Osteoblast (primary cell): ENCODE measurements around the gene CHD6. TPM values are rescaled to one million over a fixed set of nuclear protein-coding genes. Genes with fewer than 3 reads are reported as not detected.

Experiments used
- DNase-seq: peaks from one replicate; pipeline ENCODE4 v3.0.0; 2011; ENCODE audit warnings: low spot score, mixed read lengths; ENCODE audit not compliant: insufficient read length; ENCODE audit errors: missing footprints
- H2AFZ ChIP-seq: 2 replicates; pipeline ENCODE4 v1.6.0; 2011; ENCODE audit warnings: mild to moderate bottlenecking, low read length
- H3K27ac ChIP-seq: 2 replicates; pipeline ENCODE4 v1.5.1; 2011; ENCODE audit warnings: mild to moderate bottlenecking, low read depth, low read length, moderate library complexity
- H3K27me3 ChIP-seq: 2 replicates; pipeline ENCODE4 v1.6.0; 2012; ENCODE audit warnings: mild to moderate bottlenecking, control low read depth, inconsistent platforms, low read length, moderate library complexity; ENCODE audit not compliant: insufficient read depth
- H3K36me3 ChIP-seq: 2 replicates; pipeline ENCODE4 v1.5.1; 2011; ENCODE audit warnings: mild to moderate bottlenecking, low read length, control low read depth, moderate library complexity; ENCODE audit not compliant: insufficient read depth
- H3K4me1 ChIP-seq: 2 replicates; pipeline ENCODE4 v1.5.1; 2011; ENCODE audit warnings: mild to moderate bottlenecking, low read length, control low read depth, moderate library complexity; ENCODE audit not compliant: insufficient read depth
- H3K4me2 ChIP-seq: 2 replicates; pipeline ENCODE4 v1.6.0; 2011; ENCODE audit warnings: mild to moderate bottlenecking, low read length; ENCODE audit not compliant: insufficient read depth
- H3K4me3 ChIP-seq: fragments of 200-600 bp; sonication (generic); 3 replicates; pipeline ENCODE4 v1.5.1; 2012; ENCODE audit warnings: mild to moderate bottlenecking, low read length, inconsistent platforms; ENCODE audit not compliant: insufficient read depth
- H3K79me2 ChIP-seq: 2 replicates; pipeline ENCODE4 v1.6.0; 2012; ENCODE audit warnings: mild to moderate bottlenecking, low read length, control low read depth, inconsistent platforms; ENCODE audit not compliant: insufficient read depth
- H3K9me3 ChIP-seq: 2 replicates; pipeline ENCODE4 v1.5.1; 2011; ENCODE audit warnings: low read depth, low read length, control low read depth
- H4K20me1 ChIP-seq: 2 replicates; pipeline ENCODE4 v1.6.0; 2012; ENCODE audit warnings: mild to moderate bottlenecking, low read length, control low read depth; ENCODE audit not compliant: insufficient read depth
- CTCF ChIP-seq: IDR thresholded peaks from 2 replicates; pipeline ENCODE4 v1.5.1; 2011; ENCODE audit warnings: mild to moderate bottlenecking, low read depth, low read length, moderate library complexity; ENCODE audit errors: extremely low read depth
- total RNA-seq: library from RNA; depleted of rRNA; stranded (reverse); fragments of >200 nt; gene quantifications from 2 replicates; pipeline ENCODE4 v1.2.3, GENCODE V29; 2012

CHD6 gene
- total RNA-seq, 1 donor = 32.2 TPM

DNA sequence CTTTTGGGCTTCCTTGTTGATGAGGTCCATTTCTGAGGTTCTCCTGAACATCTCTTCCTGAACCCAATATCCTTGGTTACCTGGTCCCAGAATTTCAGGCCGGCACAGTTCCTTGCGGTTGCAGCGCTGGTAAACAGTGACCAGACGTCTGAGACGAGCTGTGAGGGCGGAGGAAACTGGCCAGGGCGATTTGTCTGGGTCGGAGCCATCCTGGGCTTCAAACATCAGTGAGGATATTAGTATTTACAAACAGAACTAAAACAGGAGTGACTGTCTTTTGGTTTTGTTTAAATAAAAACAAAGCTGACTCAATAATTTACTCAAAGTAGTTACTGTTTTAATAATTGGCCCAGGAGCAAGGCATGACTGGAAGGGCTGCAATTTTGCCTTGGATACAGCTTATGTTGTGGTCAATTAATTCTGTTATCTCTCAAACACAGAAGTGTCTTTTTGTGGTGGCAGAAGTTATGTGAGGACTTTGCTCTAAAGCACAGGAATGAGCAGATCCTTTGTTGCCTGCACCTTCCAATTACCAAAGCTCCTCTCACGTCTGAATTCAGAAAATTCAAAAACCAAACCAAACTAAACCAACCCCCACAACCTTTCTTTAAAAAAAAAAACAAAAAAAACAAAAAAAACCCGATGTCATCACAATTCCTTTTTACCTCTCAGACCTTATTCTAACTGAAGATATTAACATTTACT is 192.8 kb downstream of the CHD6 start:
- DNase-seq = no peak
- Histone ChIP-seq H3K4me2 (no peak overlapping the region), H3K27me3 (no peaks in the 10 kb centered on the region), H3K9me3 (no peaks in the 10 kb centered on the region), H3K4me3 (no peak overlapping the region), H3K79me2 (no peaks in the 10 kb centered on the region), H3K4me1 (peaks cover 7% of the 10 kb centered on the region), H2AFZ (no peak overlapping the region), H4K20me1 (no peaks in the 10 kb centered on the region), H3K36me3 (peaks cover 40% of the 10 kb centered on the region), H3K27ac (no peak overlapping the region)
- TF ChIP-seq CTCF = no peak

DNA sequence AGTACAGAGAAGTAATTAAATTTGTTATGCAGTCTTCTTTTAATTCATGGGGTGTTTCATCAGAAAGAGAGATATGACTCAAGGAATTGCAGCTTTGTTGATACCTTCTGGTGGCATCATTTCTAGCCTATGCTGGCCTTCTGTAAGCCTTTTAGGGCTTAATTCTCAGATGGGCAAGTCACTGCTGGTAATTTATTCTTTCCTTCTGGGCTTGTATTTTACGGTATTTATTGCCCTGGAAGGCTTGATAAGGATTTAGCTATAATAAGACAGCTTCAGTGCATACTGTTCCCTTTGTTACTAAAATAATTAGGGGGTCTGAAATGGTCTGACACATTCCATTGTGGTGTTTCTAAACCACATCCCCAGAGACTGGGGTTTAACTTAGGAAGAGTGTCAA is 193.6 kb downstream of the CHD6 start:
- Histone ChIP-seq H3K4me3 (no peak overlapping the region), H3K9me3 (no peaks in the 10 kb centered on the region), H3K27ac (no peak overlapping the region), H3K79me2 (no peaks in the 10 kb centered on the region), H3K27me3 (no peaks in the 10 kb centered on the region), H3K4me2 (no peak overlapping the region), H3K4me1 (peaks cover 7% of the 10 kb centered on the region), H3K36me3 (peaks cover 43% of the 10 kb centered on the region), H4K20me1 (no peaks in the 10 kb centered on the region), H2AFZ (no peak overlapping the region)
- DNase-seq = no peak
- no peak for TF ChIP-seq CTCF

DNA sequence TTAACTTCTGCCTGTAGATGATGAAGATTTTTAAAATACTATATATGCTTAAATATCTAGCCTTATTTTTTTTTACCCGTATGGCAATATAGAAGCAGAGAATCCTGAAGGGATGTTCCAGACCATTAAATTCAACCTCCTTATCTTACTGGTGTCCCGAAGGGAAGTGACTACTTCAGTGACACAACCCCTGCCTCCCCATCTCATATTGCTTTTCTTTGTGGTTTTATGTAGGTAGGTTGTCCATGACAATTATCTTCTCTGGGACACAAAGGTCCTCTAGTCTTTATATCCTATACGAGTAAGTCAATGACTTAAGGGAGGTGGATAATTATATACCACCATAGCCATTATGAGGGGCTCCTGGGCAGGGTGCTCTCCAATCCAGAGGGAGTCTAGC is 194.2 kb downstream of the CHD6 start:
- TF ChIP-seq CTCF = no peak
- Histone ChIP-seq H3K4me1 (peaks cover 7% of the 10 kb centered on the region), H3K4me3 (no peak overlapping the region), H3K9me3 (no peaks in the 10 kb centered on the region), H3K79me2 (no peaks in the 10 kb centered on the region), H3K27ac (no peak overlapping the region), H2AFZ (no peak overlapping the region), H4K20me1 (no peaks in the 10 kb centered on the region), H3K4me2 (no peak overlapping the region), H3K36me3 (peaks cover 43% of the 10 kb centered on the region), H3K27me3 (no peaks in the 10 kb centered on the region)
- DNase-seq = no peak

GRCh38 chr20:41422953-41423352 is 195.2 kb downstream of the CHD6 start:
- Histone ChIP-seq H2AFZ (no peak overlapping the region), H3K27me3 (no peaks in the 10 kb centered on the region), H3K27ac (no peak overlapping the region), H3K4me3 (no peak overlapping the region), H3K79me2 (no peaks in the 10 kb centered on the region), H3K36me3 (peaks cover 43% of the 10 kb centered on the region), H3K4me2 (no peak overlapping the region), H3K9me3 (no peaks in the 10 kb centered on the region), H4K20me1 (no peaks in the 10 kb centered on the region), H3K4me1 (no peaks in the 10 kb centered on the region)
- DNase-seq = no peak
- no peak for TF ChIP-seq CTCF
